HG02610 (cell line): Measurements from ENCODE around the gene MZB1.

ENCODE experiments used
- ATAC-seq: cut with Tn5 transposase; IDR thresholded peaks from one replicate; pipeline ENCODE4 v1.9.1; 2021; ENCODE audit warnings: mild to moderate bottlenecking, moderate library complexity; ENCODE audit not compliant: unreplicated experiment

Gene MZB1

GRCh38 chr5:139340051-139340450 is 49.7 kb downstream of the MZB1 start:
- ATAC-seq, result no peak
